ENCODE measurements around the gene NOL3.

DNA sequence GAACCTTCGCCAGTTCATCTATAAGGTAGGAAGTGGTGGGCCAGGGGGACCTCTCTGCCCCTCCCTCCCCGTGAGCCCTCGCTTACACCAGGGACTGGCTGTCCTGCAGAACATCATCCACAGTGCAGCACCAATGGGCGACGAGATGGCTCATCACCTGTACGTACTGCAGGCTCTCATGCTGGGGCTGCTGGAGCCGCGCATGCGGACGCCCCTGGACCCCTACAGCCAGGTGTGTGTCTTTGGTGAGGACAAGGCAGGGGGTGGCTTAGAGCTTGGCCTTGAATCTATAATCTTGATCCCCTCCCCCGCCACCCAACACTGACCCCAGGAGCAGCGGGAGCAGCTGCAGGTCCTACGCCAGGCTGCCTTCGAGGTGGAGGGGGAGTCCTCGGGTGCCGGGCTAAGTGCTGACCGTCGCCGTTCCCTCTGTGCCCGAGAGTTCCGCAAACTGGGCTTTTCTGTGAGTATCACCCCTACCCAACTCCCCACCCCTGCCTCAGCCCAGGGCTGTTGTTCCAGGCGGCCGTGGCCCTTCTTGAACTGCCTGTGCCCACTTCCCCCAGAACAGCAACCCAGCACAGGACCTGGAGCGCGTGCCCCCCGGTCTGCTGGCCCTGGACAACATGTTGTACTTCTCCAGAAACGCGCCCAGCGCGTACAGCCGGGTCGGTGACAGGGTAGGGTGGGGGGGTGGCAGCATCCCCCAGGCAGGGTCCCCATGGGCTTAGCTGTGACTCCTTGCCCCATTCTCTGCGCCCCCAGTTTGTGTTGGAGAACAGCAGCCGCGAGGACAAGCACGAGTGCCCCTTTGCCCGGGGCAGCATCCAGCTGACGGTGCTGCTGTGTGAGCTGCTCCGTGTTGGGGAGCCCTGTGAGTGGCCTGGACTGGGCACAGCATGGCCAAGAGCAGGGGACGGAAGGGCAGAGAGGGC, 31.3 kb downstream of the NOL3 start:
- TF ChIP-seq, protein P1, sequence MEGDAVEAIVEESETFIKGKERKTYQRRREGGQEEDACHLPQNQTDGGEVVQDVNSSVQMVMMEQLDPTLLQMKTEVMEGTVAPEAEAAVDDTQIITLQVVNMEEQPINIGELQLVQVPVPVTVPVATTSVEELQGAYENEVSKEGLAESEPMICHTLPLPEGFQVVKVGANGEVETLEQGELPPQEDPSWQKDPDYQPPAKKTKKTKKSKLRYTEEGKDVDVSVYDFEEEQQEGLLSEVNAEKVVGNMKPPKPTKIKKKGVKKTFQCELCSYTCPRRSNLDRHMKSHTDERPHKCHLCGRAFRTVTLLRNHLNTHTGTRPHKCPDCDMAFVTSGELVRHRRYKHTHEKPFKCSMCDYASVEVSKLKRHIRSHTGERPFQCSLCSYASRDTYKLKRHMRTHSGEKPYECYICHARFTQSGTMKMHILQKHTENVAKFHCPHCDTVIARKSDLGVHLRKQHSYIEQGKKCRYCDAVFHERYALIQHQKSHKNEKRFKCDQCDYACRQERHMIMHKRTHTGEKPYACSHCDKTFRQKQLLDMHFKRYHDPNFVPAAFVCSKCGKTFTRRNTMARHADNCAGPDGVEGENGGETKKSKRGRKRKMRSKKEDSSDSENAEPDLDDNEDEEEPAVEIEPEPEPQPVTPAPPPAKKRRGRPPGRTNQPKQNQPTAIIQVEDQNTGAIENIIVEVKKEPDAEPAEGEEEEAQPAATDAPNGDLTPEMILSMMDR (conservative IDR thresholded peaks at IDR 0.05; ENCODE audit: low read depth, low read length) = no peak
- TF ChIP-seq POLR2A (IDR thresholded peaks at IDR 0.05; ENCODE audit: low read depth, low read length) = no peak
- no peak for TF ChIP-seq MAZ (IDR thresholded peaks at IDR 0.05; ENCODE audit: borderline replicate concordance, low read depth, low read length)
- TF ChIP-seq RCOR1 (IDR thresholded peaks at IDR 0.05; ENCODE audit: insufficient replicate concordance, low read length) = no peak
- no peak for TF ChIP-seq RFX5 (IDR thresholded peaks at IDR 0.05; ENCODE audit: low read depth, low read length)
- no peak for TF ChIP-seq FOS (IDR thresholded peaks at IDR 0.05; ENCODE audit: low read depth, low read length)
